Progenitor cell of endocrine pancreas (in vitro differentiated cells): Measurements from ENCODE around the gene ANGEL1. TPM values are rescaled to one million over a fixed set of nuclear protein-coding genes. Genes with fewer than 3 reads are reported as not detected.

ENCODE experiments used
- DNase-seq: peaks from one replicate; pipeline ENCODE4 v3.0.0; 2021; ENCODE audit warnings: low spot score; ENCODE audit not compliant: unreplicated experiment
- H3K27ac Mint-ChIP-seq: 2 replicates; pipeline ENCODE4 v1.8.0; 2021; ENCODE audit warnings: mild to moderate bottlenecking, moderate library complexity, mixed read lengths
- H3K27me3 Mint-ChIP-seq: 2 replicates; pipeline ENCODE4 v1.8.0; 2021; ENCODE audit warnings: mixed read lengths
- H3K36me3 Mint-ChIP-seq: 2 replicates; pipeline ENCODE4 v1.8.0; 2022; ENCODE audit warnings: mixed read lengths; ENCODE audit not compliant: insufficient read depth
- H3K4me1 Mint-ChIP-seq: 2 replicates; pipeline ENCODE4 v1.8.0; 2021; ENCODE audit warnings: low read depth, mixed read lengths
- H3K4me3 Mint-ChIP-seq: 2 replicates; pipeline ENCODE4 v1.8.0; 2021; ENCODE audit warnings: low read depth, mild to moderate bottlenecking, moderate library complexity, mixed read lengths
- H3K9me3 Mint-ChIP-seq: 2 replicates; pipeline ENCODE4 v1.8.0; 2021; ENCODE audit warnings: low read depth, mixed read lengths
- long read RNA-seq: library from polyadenylated mRNA; unstranded; transcript quantifications from one replicate; pipeline ENCODE4 v2.0.0, GENCODE V29; 2020
- total RNA-seq: library from RNA; stranded (reverse); gene quantifications from 2 replicates; pipeline ENCODE4 v1.2.1, GENCODE V29; 2021
- TF ChIP-seq, protein P1 (sequence below): fragments of 200-600 bp; sonication (generic); IDR thresholded peaks from one replicate; pipeline ENCODE4 v1.5.0; 2021; ENCODE audit warnings: antibody characterized with exemption, mild to moderate bottlenecking; ENCODE audit not compliant: unreplicated experiment

ANGEL1 gene, protein sequence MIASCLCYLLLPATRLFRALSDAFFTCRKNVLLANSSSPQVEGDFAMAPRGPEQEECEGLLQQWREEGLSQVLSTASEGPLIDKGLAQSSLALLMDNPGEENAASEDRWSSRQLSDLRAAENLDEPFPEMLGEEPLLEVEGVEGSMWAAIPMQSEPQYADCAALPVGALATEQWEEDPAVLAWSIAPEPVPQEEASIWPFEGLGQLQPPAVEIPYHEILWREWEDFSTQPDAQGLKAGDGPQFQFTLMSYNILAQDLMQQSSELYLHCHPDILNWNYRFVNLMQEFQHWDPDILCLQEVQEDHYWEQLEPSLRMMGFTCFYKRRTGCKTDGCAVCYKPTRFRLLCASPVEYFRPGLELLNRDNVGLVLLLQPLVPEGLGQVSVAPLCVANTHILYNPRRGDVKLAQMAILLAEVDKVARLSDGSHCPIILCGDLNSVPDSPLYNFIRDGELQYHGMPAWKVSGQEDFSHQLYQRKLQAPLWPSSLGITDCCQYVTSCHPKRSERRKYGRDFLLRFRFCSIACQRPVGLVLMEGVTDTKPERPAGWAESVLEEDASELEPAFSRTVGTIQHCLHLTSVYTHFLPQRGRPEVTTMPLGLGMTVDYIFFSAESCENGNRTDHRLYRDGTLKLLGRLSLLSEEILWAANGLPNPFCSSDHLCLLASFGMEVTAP
- 121 and 129 TPM in 2 replicates for total RNA-seq
- long read RNA-seq, full-length matches to known transcripts: 22 of 114 reads
- long read RNA-seq, partial matches to known transcripts: 22 of 114 reads
- long read RNA-seq, other reads (novel, unspliced or antisense): 70 of 114 reads

DNA sequence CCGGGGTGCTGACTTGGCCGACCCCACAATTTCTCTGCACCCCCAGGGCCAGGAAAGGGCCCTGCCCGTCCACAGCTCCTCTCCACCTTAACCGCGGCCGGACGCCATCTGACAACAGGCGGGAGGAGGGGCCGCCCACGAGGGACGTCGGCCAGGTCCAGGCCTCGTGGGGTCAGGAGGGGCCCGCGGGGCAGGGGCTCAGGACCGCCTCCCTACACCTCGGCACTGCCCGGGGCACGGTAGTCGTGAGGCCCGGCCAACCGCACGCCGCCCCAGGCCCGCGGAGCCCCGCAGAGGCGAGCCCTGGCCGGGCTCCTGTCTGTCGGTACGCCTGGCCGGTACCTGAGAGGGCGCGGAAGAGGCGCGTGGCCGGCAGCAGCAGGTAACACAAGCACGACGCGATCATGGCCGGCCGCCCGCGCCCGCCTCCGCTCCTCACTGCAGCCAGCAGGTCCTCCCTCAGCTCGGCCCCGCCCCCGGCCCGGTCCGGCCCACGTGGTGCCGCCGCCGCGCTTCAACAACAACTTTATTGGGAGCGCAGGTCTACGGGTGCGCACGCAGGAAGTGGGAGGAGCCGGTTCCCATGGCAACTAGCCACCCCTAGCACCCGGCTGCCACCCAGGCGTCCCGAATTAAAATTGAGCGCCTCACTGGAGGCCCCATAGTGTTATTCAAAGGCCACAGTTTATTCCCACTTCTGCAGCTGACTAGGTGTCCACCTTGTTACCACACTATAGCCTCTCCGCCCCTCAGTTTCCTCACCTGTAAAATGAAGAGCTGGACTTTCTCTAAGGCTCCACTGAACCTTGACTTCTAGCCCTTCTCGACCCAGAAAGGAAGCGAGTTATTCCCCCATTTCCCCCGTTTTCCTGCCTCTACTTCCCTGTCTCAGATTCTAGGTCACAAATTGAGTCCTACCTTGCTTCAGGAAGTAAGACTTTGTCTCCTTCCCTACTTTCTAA lies at the start of gene ANGEL1:
Gene ANGEL1, minus strand, starts transcription at position 461 of the 962 bp plus-strand sequence. Its CDS starts 55 bp downstream, at position 406.
- peak within 1 kb of the TSS; percentile 98 for H3K4me3 Mint-ChIP-seq
- H3K36me3 Mint-ChIP-seq: peaks cover 15% of the 10 kb centered on the region
- peak; percentile 94 for DNase-seq
- no peaks in the 10 kb centered on the region for H3K27me3 Mint-ChIP-seq
- H3K9me3 Mint-ChIP-seq: no peaks in the 10 kb centered on the region
- peaks cover 31% of the 10 kb centered on the region for H3K4me1 Mint-ChIP-seq
- peak within 1 kb of the TSS; percentile 98 for H3K27ac Mint-ChIP-seq
- TF ChIP-seq, protein P1, sequence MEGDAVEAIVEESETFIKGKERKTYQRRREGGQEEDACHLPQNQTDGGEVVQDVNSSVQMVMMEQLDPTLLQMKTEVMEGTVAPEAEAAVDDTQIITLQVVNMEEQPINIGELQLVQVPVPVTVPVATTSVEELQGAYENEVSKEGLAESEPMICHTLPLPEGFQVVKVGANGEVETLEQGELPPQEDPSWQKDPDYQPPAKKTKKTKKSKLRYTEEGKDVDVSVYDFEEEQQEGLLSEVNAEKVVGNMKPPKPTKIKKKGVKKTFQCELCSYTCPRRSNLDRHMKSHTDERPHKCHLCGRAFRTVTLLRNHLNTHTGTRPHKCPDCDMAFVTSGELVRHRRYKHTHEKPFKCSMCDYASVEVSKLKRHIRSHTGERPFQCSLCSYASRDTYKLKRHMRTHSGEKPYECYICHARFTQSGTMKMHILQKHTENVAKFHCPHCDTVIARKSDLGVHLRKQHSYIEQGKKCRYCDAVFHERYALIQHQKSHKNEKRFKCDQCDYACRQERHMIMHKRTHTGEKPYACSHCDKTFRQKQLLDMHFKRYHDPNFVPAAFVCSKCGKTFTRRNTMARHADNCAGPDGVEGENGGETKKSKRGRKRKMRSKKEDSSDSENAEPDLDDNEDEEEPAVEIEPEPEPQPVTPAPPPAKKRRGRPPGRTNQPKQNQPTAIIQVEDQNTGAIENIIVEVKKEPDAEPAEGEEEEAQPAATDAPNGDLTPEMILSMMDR: no peak

DNA sequence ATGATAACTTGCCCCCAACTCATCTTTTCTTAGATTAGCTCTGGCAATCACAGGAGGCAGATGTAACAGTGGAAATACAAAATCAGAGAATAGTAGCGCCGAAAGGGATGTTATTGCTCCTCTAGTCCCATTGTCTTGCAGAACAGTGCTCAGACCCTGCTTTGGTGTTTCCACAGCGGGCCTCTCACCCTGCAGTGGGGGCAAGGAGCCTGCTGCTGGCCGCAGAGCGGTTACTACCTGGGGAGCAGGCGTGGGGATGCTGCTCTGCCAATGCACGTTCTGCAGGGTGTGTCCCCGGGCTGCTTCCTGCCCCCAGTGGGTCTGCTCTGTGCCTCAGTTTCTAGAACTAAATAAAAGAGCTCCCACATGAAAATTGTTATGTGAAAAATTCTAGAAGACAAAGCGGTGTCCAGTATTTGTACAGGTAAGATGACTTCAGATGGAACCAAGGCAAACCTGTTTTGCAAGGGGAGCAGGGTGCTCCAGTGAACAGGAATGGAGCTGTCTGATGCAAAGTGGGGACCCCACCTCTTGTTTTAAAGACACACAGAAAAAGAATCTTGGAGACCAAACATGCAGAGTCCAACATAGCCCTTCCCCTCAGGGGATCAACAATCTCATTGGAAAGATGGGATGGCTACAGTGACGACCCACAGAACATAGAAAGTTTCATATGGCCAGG lies 49.0 kb upstream of the ANGEL1 start:
- no peak for DNase-seq
- TF ChIP-seq, protein P1: no peak
- H3K4me1 Mint-ChIP-seq: peaks cover 12% of the 10 kb centered on the region

DNA sequence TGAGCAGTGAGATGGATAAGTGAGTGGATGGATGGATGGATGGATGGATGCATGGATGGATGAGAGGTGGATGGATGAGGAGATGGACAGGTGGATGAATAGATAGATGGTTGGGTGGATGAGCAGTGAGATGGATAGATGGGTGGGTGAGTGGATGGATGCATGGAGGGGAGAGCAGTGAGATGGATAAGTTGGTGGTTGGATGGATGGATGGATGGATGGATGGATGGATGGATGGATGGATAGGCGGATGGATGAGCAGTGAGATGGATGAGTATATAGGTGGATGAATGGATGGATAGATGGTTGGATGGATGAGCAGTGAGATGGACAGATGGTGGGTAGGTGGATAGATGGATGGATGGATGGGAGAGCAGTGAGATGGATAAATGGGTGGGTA lies 44.1 kb upstream of the ANGEL1 start:
- TF ChIP-seq, protein P1: no peak
- Mint-ChIP-seq H3K4me1 (peaks cover 1% of the 10 kb centered on the region), H3K27ac (no peak overlapping the region), H3K4me3 (no peak overlapping the region), H3K36me3 (no peaks in the 10 kb centered on the region), H3K9me3 (no peaks in the 10 kb centered on the region), H3K27me3 (peaks cover 6% of the 10 kb centered on the region)
- DNase-seq: no peak

More for the DNA sequence above, 49.0 kb upstream of the ANGEL1 start:
- H3K36me3 Mint-ChIP-seq: no peaks in the 10 kb centered on the region
- peaks cover 11% of the 10 kb centered on the region for H3K27me3 Mint-ChIP-seq
- no peak overlapping the region for H3K27ac Mint-ChIP-seq
- H3K4me3 Mint-ChIP-seq: no peak overlapping the region
- no peaks in the 10 kb centered on the region for H3K9me3 Mint-ChIP-seq

DNA sequence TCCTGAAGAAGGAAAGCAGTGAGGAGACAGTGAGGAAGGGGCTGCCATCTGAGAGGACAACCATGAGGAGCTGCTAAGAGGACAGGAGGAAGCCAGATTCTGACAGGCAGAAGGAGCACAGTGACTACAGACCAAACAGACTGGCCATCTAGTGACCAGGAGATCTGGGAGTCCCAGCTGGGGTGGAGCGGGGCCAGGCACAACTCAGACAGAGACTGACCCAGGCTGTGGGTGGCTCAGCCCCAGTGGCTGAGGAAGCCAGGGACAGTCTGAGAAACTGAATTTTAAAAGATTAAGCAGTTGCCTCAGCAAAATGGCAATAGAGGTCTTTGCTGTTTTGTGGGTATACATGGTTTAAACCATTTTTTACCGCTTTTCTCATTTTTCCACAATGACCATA lies 42.4 kb upstream of the ANGEL1 start:
- peaks cover 6% of the 10 kb centered on the region for H3K27me3 Mint-ChIP-seq
- no peaks in the 10 kb centered on the region for H3K36me3 Mint-ChIP-seq
- peak overlapping the region; percentile 1 for H3K27ac Mint-ChIP-seq
- TF ChIP-seq, protein P1: no peak
- no peak for DNase-seq
- H3K4me3 Mint-ChIP-seq: no peak overlapping the region
- H3K4me1 Mint-ChIP-seq: no peaks in the 10 kb centered on the region
- no peaks in the 10 kb centered on the region for H3K9me3 Mint-ChIP-seq
